ENCODE measurements around the gene UBE2J2. TPM values are rescaled to one million over a fixed set of nuclear protein-coding genes. Genes with fewer than 3 reads are reported as not detected.

UBE2J2 gene
- total and polyA plus RNA-seq, 2 of the 8 experiments (the other 6 are each of a cell fraction or from before 2014, with no cell fraction given): 33.6 to 67.9 TPM

GRCh38 chr1:1318777-1319645 lies 45.4 kb upstream of the UBE2J2 start:
- Histone ChIP-seq H3K27ac (ENCODE audit: low read depth, low read length) (no peak overlapping the region), H3K9ac (replicated peaks in 1 of 4; ENCODE audit: extremely low read depth in 1 of 4, low read depth in 3 of 4, low read length in 3 of 4) (no peak overlapping the region), H4K20me1 (replicated peaks in 1 of 2; ENCODE audit: control insufficient read depth in 1 of 2, insufficient read depth in 2 of 2, low read length in 2 of 2) (peaks cover 25 to 40% of the 10 kb centered on the region in 2 experiments)

More at GRCh38 chr1:1318777-1319645, 45.4 kb upstream of the UBE2J2 start:
- Histone ChIP-seq H3K14ac (ENCODE audit: insufficient read length) (no peak overlapping the region), H2BK15ac (ENCODE audit: low read length) (no peak overlapping the region), H3K79me1 (ENCODE audit: low read depth, low read length) (peaks cover 35% of the 10 kb centered on the region), H3K23ac (ENCODE audit: insufficient read length) (no peak overlapping the region), H3K27me3 (replicated peaks in 1 of 4; ENCODE audit: control insufficient read depth in 3 of 4, extremely low read depth in 1 of 4, insufficient read depth in 3 of 4, low read length in 3 of 4) (no peaks in the 10 kb centered on the region), H2BK12ac (ENCODE audit: low read depth, low read length) (no peak overlapping the region), H3K4me2 (ENCODE audit: insufficient read depth in 1 of 2, low read depth in 2 of 2, low read length in 2 of 2) (no peak overlapping the region), H3K56ac (replicated peaks; ENCODE audit: insufficient read length, low read depth, low read length) (no peak overlapping the region), H2BK5ac (ENCODE audit: low read depth, low read length) (no peak overlapping the region), H2BK20ac (ENCODE audit: low read length) (no peak overlapping the region), H4K5ac (ENCODE audit: insufficient read length, low read depth, low read length) (no peak overlapping the region), H3K79me2 (ENCODE audit: control insufficient read depth in 1 of 2, insufficient read depth in 2 of 2, low read length in 2 of 2) (peaks cover 9 to 46% of the 10 kb centered on the region in 2 experiments; a peak in 3 of 4 replicates), H3K9me3 (ENCODE audit: insufficient read depth in 2 of 2, low read depth in 1 of 2, low read length in 1 of 2) (no peaks in the 10 kb centered on the region), H2AFZ (ENCODE audit: low read length) (no peak overlapping the region), H2BK120ac (replicated peaks; ENCODE audit: low read depth, low read length) (no peak overlapping the region), H3K23me2 (ENCODE audit: low read depth, low read length) (no peaks in the 10 kb centered on the region), H3K4me1 (replicated peaks in 1 of 4; ENCODE audit: control insufficient read depth in 3 of 4, insufficient read depth in 4 of 4, low read length in 3 of 4) (peaks cover 0 to 16% (median 4%) of the 10 kb centered on the region in 4 experiments; a peak in 6 of 7 replicates), H3K4me3 (ENCODE audit: extremely low read depth in 1 of 4, insufficient read depth in 2 of 4, low read depth in 3 of 4, low read length in 4 of 4) (no peak overlapping the region), H3K4ac (replicated peaks; ENCODE audit: insufficient read length, low read depth, low read length) (no peak overlapping the region), H3K18ac (ENCODE audit: extremely low read depth, low read length) (no peak overlapping the region), H3K36me3 (ENCODE audit: control insufficient read depth in 2 of 4, insufficient read depth in 4 of 4, low read length in 3 of 4) (peaks cover 3 to 26% (median 13%) of the 10 kb centered on the region in 4 experiments; a peak in 7 of 8 replicates), H4K91ac (replicated peaks; ENCODE audit: insufficient read length, low read length) (no peak overlapping the region), H4K8ac (ENCODE audit: extremely low read depth, insufficient read depth, low read length) (no peak overlapping the region), H2AK5ac (ENCODE audit: low read depth, low read length) (no peak overlapping the region)
- TF ChIP-seq CBX5 (IDR thresholded peaks at IDR 0.05; ENCODE audit: low read depth, low read length) (no peak), HDAC2 (IDR thresholded peaks at IDR 0.05; ENCODE audit: borderline replicate concordance in 1 of 2, low read depth in 2 of 2, low read length in 2 of 2) (no peak), NANOG (IDR thresholded peaks at IDR 0.05; ENCODE audit: insufficient read depth, low read depth, low read length, poor library complexity, severe bottlenecking) (no peak)
- ChIA-PET CTCF (ENCODE audit: partially characterized antibody) (interaction anchor here (0.6 kb wide), 1 partner anchor 28 kb away, joined by 3 read pairs; no protein-coding TSS in a partner anchor), POLR2A (ENCODE audit: partially characterized antibody) (interaction anchor here (1.0 to 10.1 kb wide), 8 partner anchors 8 to 33 kb away, joined by 3 to 134 read pairs (median 6); partner anchors contain the start of gene TAS1R3)
- no peak for DNase-seq (ENCODE audit: low read depth in 1 of 2, low spot score in 2 of 2)
- 92% methylated on average over 31 of the region's 36 CpGs; no CpG with 5 or more reads in 1 of the 2 experiments for WGBS, 2 experiments (ENCODE audit: extremely low coverage in 1 of 2, insufficient coverage in 1 of 2, insufficient read length in 1 of 2, insufficient replicate concordance in 2 of 2, low coverage in 1 of 2, low lambda C conversion rate in 2 of 2, missing lambda C conversion rate in 1 of 2)
- no peak for FAIRE-seq

All from H1 (cell line).